HG03103 (cell line): Measurements from ENCODE around the gene FUCA2.

ENCODE experiments used
- ATAC-seq: cut with Tn5 transposase; IDR thresholded peaks from one replicate; pipeline ENCODE4 v1.9.1; 2021; ENCODE audit warnings: low read depth; ENCODE audit not compliant: unreplicated experiment

The FUCA2 gene

DNA sequence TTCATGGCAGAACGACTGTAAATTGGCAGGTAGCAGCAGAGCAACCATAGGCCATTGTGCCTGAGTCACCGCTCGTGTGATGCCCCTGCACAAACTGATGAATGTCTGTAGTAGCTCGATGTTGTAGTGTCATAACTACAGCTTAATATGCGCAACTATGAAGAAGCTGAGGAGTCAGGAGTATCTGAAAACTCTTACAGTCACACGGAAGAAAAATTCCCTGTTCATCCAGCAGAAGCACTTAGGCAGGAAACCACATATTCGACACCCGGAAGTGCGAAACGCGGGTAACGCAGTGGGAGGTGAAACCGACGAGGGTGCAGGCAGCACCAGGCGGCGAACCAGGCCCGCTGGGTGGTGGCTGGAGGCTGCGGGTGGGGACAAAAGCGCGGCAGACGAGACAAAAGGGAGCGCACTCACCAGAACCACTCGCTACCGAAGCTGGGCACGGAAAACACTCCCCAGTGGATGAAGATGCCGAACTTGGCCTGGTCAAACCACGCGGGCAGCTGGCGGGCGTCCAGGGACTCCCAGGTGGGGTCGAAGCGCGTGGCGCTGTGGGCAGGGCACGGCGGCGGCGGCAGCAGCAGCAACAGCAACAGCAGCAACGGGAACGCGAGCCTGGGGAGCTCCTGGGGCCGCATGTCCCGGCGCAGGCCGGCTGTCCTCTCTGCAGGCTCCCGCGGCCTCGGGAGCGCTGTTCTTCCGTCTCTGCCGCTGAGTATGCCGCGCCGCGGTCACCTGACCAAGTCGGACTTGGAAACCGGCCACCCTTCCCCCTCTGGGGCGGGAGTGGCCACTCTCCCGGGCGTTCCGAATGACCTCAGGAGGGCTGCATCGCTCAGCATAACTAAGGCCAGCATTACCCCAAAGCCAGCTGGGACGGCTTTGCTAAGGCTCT, at the start of gene FUCA2:
Gene FUCA2, minus strand, starts transcription at position 730 of the 901 bp plus-strand sequence. Its CDS starts 86 bp downstream, at position 644.
- ATAC-seq, result peak; percentile 44

DNA sequence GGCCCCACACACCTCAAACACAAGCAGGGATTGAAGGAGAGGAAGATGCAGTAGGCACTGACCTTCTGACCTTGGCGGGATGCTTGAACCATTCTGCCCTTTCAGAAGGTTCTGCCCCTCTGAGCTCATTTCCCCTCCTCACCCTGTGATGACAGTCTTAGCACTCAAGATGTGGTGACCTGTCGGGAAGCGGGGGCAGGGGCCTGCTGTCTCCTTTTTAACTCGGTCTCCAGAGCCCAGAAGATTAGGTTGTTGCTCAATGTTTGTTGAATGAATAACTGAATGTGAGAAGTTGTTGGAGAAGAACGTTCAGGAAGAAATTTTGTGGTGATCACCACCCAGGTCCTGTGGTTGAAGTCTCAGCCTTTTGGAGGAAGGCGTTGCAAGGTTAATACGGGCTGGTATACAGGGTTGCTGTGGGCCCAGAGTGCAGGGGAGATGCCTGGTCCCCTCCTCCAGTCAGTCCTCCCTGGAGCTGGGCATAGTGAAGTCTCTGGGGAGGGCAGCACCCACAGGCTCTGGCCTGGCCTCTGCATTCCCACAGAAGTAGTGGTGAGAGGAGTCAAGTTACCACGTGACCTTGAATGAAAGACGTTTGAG, 49.7 kb upstream of the FUCA2 start:
- ATAC-seq, result no peak

DNA sequence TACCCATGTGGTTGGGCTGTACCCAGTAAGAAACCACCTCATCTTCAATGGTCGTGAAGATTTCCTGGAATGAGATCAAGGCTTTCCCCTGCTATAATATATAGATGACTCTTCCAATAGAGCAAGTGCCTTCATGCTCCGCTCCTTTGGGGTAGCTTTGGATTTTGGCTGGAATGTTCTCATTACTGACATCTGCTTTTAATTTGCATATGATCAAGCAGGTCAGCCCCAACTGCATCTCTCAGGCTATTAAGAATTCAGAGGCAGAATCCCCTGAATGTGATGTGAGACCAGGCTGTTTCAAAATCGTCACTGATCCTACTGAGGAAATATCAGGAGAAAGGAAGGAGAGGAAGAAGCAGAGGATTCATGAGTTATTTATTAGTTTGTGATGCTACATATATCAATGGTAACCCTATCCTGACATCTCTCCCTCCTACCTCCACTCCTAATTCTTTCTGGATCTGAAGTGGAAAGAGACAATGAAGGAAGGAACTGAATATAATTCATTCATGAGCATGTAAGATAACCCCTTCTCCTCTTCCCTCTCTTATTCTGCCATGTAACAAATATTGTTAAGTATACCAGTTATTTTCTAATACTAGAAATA, 47.6 kb upstream of the FUCA2 start:
- no peak for ATAC-seq

DNA sequence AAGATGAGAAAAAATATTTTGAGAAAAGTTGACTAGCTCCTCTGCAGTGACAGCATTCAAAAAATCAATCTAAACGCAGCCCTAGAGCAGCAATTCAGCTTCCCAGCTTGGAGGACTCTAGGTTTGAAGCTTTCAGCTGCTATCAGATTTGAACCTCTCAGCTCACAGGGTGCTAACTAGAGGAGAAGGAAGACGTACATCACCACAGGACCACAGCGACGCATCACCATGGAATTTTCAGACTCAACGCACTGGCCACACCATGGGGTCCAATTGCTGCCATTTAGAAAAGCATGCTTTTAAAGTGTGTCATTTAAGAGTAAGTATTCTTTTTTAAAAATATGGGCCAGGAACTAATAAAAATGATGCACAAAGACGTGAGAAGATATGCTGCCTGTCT, 45.0 kb upstream of the FUCA2 start:
- no peak for ATAC-seq

DNA sequence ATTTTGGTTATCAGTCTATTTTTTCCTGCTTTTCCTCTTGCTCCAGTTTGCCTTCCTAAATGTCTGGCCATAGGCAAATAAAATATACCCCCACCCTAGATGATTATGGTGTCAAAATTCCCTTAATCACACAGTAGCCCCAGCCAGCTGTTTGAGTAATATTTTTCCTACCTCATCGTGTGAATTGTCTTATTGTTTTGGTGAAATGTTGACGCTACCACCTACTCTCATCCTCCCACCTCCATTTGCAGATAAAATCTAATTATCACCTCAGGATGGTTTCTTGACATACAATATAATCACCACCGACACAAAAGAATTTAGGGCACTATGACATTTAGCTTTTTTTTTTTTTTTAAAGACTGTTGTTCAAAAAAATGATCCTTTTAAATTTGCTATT, 44.1 kb upstream of the FUCA2 start:
- ATAC-seq, result no peak

DNA sequence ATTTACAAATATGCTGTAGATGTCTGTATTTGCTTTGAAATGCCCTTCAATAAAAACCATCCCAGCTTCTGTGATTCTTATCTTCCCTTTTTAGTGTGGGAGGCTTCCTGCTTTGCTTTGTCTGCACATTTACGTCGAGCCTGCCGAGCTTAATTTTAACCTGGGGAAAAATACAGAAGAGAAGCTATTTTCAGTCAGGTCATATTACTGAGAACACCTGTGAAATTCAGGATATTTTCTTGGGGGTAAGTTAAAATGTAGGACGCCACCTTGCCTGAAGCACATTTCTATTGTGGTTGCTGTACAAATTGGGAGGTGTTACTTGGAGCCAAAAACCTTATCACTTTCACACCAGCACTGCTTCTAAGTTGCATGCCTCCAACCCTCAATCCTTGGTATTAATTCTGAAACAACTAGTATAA, 43.6 kb upstream of the FUCA2 start:
- no peak for ATAC-seq

DNA sequence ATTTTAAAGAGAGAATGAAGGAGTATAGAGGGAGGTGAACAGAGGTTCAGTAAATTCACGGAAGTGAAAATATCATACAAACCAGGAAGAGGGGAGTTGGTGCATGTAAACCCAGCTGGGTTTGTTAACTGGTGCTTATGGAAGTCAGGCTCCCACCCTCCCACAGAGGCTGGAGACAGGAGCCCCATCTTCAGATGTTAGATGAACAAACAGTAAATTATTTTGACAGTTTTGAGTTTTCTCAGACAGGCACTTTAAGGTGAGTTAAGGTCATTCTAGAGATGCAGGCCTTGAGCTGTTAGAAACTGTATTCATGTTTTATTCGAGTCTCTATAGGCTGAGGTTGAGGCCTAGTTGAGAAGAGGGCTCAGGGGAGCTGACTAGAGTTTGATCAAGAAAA, 41.8 kb upstream of the FUCA2 start:
- ATAC-seq, result no peak

- no peak for ATAC-seq
Observed at GRCh38 chr6:143549949-143550268, 38.4 kb upstream of the FUCA2 start.

- peak; percentile 93 for ATAC-seq
Observed at GRCh38 chr6:143549221-143549948, 37.9 kb upstream of the FUCA2 start.

GRCh38 chr6:143546599-143546998, 35.1 kb upstream of the FUCA2 start:
- no peak for ATAC-seq

- ATAC-seq, result no peak
Observed at GRCh38 chr6:143545976-143546547, 34.5 kb upstream of the FUCA2 start.

GRCh38 chr6:143545165-143545564, 33.6 kb upstream of the FUCA2 start:
- ATAC-seq, result no peak

GRCh38 chr6:143544011-143544696, 32.6 kb upstream of the FUCA2 start:
- no peak for ATAC-seq

DNA sequence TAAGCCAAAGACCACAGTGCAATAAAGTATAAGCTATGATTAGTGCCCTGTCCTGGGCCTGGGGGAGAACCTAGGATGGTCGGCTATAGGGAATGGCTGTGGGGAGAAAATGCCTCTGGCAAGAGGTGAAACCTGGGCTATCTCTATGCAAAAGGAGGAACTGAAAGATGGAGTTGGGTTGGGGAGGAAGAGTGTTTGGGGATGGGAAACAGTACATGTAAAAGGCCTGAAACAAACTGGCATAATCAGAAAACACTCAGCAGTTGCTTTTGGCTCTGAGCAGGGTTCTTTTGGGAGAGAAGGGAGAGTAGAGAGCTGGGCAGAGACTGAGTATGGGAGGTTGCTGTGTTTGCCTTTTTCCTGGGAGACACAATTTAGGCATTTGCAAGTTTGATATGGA, 31.9 kb upstream of the FUCA2 start:
- peak; percentile 39 for ATAC-seq

DNA sequence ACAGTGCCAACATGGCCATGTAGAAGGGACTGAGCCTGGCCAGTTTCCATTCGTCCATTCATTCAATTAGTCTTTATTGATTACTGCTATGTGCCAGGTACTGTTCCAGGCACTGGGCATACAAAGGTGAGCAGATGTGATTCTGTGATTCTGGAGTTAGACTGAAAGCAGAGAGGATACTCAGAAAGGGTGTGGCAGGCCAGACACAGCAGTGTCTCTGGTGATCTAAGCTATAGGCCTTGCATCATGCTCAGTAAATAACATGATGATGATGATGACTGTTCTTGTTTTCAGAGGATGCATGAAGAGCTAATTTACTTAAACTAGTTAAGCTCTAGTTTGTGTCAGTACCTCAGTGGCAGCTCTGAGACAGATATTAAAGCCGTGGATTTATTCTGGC, 31.4 kb upstream of the FUCA2 start:
- peak; percentile 14 for ATAC-seq

DNA sequence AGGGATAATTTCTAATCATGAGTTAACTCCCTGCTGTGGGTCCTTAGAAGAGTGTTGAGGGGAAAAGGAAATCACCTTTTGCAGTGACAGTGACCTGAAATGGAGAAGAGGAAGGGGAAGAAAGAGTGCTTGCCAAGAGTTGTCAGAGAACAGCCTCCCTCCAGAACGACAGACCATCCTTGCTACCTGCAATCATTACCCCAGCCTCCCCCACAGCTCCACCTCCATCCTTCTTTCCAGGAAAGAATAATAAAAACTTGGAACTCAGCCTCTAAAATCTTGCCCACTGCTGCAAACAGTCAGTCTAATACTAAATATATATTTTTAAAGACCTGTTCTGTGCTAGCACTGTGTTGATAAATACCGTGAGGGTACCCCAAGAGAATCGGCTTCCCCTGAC, 28.7 kb upstream of the FUCA2 start:
- no peak for ATAC-seq

DNA sequence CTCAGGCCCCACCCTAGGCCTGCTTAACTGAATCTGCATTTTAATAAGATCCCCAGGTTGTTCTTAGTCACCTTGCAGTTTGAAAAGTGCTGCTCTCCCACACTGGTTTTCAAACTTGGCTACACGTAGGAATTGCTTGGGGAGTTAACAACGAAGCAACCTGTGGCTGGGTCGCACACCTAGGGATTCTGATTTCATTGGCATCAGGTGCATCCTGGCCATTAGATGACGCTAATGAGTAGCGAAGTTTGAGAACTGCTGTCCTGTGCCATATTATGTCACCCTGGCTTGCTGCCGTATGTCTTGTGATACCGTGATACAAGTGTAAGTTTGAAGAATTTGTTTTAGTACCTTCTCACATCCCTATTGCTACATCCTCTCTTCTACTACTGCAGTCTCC, 28.2 kb upstream of the FUCA2 start:
- ATAC-seq, result no peak

GRCh38 chr6:143539106-143539505, 27.6 kb upstream of the FUCA2 start:
- ATAC-seq, result no peak

GRCh38 chr6:143538374-143538773, 26.9 kb upstream of the FUCA2 start:
- no peak for ATAC-seq
